Superior temporal gyrus (tissue), 1 donor: ENCODE data around the gene MGLL.

Experiments
- DNase-seq: peaks from one replicate; pipeline ENCODE4 v3.0.0-alpha.2; 2016; ENCODE audit errors: extremely low spot score

MGLL gene

GRCh38 chr3:127741690-127742089 is 80.6 kb downstream of the MGLL start:
- DNase-seq, result no peak

- DNase-seq, result no peak
Observed at GRCh38 chr3:127741246-127741645, 81.1 kb downstream of the MGLL start.

- DNase-seq, result no peak
Observed at GRCh38 chr3:127740136-127740915, 82.0 kb downstream of the MGLL start.

DNA sequence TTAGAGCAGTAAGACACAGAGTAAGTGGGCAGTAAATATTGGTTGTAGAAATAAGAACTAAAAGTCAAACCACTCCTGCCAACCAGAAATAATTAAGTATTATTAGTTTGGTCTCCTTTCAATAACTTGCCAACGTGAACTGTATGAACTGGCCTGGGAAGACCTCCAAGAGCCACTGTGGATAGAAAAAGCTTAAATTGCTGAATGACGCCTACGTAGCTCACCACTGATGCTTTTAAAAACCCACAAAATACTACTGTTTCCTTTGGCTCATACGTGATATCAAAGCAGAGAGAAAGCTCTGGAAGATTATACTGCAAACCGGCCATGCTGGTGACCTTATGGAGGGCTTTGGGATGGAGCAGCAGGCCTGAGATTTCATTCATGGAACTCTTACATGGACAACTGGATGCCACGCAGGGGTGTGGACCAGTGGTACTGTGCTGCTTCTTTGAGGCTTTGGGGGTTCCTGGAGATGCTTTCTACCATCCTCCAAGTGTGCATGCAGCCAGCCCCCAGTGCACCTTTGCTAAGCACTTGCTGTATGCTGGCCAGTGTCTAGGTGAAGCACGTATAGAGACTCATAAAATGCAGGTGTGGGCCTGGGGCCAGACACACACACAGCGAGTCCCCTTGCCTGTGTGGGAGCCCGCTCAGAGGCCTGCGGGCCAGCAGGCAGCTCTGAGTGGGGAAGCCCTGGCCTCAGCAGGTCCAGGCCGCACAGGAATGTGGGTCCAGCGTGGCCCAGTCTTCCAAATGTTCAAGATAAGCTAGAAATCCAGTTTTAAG is 82.8 kb downstream of the MGLL start:
- no peak for DNase-seq

DNA sequence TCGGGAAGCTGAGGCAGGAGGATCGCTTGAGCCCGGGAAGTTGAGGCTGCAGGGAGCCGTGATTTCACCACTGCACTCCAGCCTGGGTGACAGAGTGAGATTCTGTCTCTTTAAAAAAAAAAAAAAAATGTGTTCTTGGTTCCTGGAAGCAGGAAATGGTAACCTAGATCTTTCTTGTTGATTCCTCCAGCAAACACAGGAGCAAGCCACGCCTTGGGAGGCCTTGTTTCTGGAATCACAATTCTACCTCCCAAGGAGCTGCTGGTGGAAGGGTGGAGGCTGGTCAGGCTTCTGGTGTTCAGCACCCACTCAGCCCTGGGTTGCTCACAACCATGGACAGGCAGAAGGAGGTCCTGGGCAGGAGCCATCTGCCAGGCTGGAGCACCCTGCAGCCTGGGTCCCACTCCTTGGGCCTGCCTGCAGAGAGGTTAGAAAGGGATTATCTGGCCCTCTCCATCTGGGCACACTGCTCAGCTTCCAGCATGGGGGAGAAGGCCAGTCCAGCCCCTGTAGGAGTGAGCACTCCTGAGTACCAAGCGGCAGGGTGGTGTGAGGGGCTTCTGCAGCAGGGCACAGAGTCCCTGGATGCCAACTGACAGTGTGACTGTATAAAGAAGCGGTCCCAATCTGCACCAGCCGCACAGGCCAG is 84.0 kb downstream of the MGLL start:
- no peak for DNase-seq

DNA sequence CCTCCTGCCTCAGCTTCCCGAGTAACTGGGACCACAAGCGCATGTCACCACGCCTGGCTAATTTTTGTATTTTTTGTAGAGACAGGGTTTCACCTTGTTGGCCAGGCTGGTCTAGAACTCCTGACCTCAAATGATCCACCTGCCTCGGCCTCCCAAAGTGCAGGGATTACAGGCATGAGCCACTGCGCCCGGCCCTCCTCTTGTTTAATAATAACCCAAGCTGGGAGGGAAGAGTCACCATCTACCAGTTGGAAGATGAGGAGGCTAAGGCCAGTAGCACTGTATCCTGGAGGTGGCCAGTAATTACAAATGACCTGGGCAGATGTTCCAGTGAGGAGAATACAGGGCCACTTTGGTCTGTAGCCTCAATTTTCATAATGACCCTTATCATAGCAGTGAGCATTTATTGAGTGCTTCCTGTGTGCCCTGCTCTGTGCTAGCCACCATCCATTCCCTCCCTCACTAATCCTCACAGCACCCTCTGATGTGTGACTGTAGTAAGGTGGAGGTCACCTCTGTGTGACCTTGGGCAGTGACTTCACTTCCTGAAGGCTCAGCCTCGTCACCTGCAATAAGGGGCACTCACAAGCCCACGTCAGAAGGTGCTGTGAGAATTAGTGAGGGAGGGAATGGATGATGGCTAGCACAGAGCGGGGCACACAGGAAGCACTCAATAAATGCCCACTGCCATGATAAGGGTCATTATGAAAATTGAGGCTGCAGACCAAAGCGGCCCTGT is 85.3 kb downstream of the MGLL start:
- no peak for DNase-seq

DNA sequence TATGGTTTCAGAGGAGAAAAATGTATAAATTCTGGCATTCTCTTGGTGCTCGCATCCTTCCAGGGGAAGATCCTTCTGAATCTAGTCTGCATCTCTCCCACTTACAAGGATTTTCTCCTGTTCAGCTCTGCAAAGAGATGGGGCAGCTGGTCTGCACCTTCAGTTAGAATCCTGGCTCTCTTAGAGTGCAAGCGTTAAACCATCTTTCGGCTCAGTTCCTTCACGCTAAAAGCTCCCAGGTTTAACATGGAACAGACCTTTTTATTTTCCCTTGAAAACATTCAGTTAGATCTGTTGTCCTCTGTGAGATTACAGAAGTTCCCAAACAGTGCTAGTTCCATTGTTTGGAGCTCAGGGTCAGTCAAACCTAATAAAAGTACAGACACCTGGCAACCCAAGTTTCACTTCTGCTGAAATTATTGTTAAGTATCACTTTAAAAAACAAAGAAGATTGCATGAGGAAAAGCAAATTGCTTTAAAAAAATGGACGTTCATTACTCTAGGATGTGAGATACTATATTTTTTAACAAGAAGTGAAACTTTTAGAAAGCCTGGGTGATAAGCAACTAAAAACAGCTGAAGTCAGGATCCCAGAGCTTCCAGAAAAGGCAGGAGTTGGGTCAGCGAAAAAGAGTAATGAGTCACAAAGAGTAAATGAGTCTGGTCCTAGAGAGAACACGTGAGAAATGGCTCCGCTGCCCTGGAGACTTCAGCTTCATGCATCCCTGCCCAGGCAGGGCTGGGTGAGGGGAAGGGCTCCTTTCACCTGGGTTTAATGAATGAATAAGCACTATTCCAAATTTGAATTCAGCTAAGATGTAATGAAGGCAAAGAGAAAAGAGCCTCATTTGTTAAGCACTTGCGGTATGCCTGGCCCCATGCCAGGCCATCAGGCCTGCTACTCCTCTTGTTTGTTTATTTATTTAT is 86.3 kb downstream of the MGLL start:
- no peak for DNase-seq

GRCh38 chr3:127734754-127735473 is 87.4 kb downstream of the MGLL start:
- DNase-seq, result no peak

DNA sequence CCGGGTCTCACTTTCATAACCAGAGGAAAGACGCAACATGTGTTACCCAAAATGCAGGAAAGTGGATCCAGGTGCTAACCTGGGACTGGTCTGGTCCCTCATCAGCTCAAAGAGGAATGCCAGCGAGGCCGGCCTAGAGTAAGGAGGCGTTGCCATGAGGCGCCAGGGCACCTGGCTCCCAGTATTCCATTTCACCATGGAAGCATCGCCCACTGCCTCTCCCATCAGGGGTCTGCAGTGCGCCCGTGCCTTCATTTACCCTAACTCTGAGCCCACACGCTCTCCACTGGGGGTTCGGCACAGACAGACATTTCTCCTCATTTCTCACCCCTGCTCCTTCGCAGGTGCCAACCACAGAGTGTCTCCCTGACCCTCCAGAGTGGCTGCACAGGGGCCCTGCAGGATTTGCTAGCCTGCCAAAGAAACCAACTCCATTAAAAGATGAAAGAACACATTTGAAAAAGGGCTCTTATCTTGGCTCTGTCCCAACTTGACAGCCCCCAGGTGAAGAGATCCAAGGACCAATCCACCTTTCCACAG is 88.1 kb downstream of the MGLL start:
- no peak for DNase-seq

DNA sequence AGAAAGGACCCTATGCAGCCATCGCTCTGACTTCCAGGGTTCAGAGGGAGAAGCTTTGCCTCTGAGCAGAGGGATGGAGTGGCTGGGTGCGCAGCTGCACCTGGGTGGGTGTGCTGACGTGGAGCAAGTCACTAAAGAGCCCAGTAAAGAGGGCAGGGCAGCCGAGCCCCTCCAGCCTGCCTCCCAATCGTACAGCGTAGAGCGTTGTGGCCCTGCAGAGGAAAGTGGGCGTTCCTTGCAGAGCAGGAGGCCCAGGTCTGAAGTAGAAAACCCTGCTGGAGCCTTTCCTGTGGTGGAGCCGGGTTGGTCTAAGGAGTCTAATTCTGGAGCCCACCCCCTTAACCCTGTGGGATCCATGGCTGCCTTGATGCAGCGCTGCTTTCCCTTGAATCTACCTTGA is 88.5 kb downstream of the MGLL start:
- DNase-seq, result no peak

DNA sequence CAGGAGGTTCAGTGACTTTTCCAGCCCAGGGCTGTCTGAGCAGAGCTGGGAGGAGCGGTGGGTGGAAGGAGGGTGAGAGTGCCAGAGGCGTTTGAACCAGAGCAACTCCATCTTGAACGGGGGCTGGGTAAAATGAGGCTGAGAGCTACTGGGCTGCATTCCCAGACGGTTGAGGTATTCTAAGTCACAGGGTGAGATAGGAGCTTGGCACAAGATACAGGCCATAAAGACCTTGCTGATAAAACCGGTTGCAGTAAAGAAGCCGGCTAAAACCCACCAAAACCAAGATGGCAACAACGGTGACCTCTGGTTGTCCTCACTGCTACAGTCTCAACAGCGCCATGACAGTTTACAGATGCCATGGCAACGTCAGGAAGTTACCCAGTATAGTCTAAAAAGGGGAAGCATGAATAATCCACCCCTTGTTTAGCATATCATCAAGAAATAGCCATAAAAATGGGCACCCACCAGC is 89.4 kb downstream of the MGLL start:
- no peak for DNase-seq

- no peak for DNase-seq
Observed at GRCh38 chr3:127732303-127732702, 90.0 kb downstream of the MGLL start.

GRCh38 chr3:127731546-127732289 is 90.6 kb downstream of the MGLL start:
- DNase-seq, result no peak

DNA sequence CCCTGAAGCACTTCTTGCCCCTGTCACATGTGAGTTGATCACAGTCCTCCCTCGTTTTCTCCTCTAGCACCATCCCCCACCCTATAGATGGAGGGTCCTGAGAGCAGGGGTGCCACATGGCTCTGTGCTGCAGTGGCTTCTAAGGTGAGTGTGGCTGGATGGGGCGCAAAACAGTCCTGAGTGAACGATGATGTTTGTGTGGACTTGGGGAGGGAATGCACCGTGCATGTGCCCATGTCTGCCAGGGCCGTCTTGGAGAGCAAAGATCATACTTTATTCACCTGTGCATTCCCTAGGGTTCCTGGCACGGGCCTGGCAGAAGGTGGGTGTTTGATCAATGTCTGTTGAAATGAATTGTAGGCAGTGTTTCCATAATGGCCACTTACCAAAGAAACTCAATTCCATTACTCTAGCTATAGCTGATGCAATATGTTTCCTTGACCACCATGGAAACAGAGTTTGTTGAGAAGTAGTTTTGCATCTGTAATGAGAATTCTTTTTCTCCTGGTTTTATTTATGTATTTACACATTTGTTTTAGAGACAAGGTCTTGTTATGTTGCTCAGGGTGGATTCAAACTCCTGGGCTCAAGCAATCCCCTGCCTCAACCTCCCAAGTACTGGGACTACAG is 91.5 kb downstream of the MGLL start:
- no peak for DNase-seq

- DNase-seq, result no peak
Observed at GRCh38 chr3:127730171-127730570, 92.1 kb downstream of the MGLL start.

DNA sequence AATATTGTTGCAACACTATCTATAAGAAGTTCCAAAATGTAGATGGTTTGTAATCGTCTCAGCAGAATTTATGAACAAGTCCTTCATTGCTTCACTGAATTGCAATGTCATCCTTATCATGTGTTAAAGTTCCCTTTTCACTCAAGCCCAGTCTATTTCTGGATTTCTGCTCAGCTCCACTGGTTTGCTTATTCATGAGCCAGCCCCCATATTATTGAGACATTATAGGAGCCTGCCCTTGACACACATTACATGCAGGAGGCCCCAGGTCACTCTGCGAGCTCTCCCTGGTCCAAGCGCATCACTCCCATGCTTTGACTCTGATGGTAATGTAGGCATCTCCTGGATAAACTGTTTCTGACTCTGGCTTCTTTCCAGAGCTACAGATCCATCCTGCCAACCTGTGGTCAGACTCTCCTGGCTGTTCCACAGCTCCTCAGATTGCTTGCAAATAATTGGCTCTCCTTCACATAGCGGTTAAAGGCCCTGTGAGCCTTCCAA is 92.7 kb downstream of the MGLL start:
- no peak for DNase-seq

DNA sequence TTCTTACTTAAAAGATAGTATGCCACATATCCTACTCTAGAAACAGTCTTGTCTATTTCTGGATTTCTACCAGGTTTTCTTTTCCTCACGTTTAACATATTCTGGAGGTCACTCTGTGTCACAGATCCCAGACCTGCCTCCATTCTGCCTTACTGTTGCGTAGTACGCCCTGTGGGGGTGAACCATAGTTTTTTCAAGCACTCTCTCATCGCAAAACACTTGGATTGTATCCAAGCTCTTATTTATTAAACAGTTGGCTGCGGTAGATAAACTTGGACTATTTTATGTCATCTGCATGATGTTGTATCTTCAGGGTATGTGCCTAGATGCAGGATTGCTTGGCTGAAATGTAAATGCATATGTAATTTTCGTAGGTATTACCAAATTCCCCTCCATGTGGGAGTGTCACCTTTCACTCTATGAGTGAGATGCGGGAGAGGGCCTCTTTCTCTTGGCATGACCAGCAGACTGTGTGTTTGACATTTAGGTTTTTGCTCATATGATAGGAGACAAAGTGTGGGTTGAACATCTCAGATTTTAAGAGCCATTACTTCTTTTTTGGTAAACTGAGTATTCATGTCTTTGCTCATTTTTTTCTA is 93.8 kb downstream of the MGLL start:
- DNase-seq, result no peak

DNA sequence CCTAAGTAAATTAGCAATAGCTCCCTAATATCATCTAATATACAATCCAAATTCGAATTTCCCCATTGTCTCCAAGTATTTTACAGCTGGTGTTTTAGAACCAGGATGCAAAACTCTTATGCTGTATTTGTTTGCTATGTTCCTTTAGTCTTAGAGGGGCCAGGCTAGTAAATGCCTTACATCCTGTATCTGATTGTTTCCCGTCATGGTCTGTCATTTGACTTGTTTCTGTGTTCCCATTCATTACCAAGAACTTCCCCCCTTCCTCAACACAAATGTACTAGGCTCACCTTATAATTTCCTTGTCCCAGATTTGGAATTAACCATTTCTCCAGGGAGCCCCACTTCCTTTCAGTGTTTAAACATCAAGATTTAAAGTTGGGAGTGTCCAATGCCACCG is 95.4 kb downstream of the MGLL start:
- no peak for DNase-seq
